Heart left ventricle (tissue), 13 donors: ENCODE measurements around the gene DHRS1.

ENCODE experiments used
- CTCF ChIP-seq, 12 donors: fragments of 200-600 bp; sonication (generic) in 4 of 12; IDR thresholded peaks; one replicate each; pipeline versions ENCODE4 v1.5.0 to v1.8.0; 2018 to 2022; ENCODE audit warnings: antibody characterized with exemption in 12 of 12, mild to moderate bottlenecking in 5 of 12
- POLR2A ChIP-seq, 2 donors: fragments of 450-650 bp; IDR thresholded peaks; one replicate each; pipeline ENCODE4 v1.6.1; 2017; ENCODE audit warnings: antibody characterized with exemption in 2 of 2, mild to moderate bottlenecking in 2 of 2, moderate library complexity in 2 of 2
- donor health status: ischemic (EF 13 %, LVEDD 7.1; RV severe dilation, severe dysfunction).
- donor health status: DM: no; HTN: yes; CAD: no.
- donor health status: DM: no; HTN: no; CAD: no.
- donor health status: ischemic (EF 25% LVEDD 6.9; RV normal size, moderate dysfunction).
- donor health status: ischemic (EF 25% LVEDD 5.7; RV mildly dilated, moderate dysfunction).
- donor health status: ischemic (EF 35%, LVEDD 5.7; RV mildly dilated, moderate dysfunction).
- donor health status: nonischemic (EF 11% LVEDD 7.7; RV severe dilation, severe dysfunction).
- donor health status: DM: yes; HTN: yes; CAD: no.
- donor health status: PGD.
- donor health status: ischemic (EF 29% LVEDD 5.4; RV normal size, mild dysfunction).
- donor health status: nonischemic (EF 23%, LVEDD 6.1; RV moderate dilation, normal function).

GRCh38 chr14:24264298-24264697 lies 35.3 kb downstream of the DHRS1 start:
- TF ChIP-seq CTCF (IDR thresholded peaks at IDR 0.05) = no peak
- no peak for TF ChIP-seq POLR2A (IDR thresholded peaks at IDR 0.05)
